Measurements from ENCODE around the gene SVIL. TPM values are rescaled to one million over a fixed set of nuclear protein-coding genes. Genes with fewer than 3 reads are reported as not detected.

Gene SVIL
- total and polyA plus RNA-seq, 2 donors (not counting 1 experiment from before 2014, with no cell fraction given), result 17.7 to 94.3 TPM

DNA sequence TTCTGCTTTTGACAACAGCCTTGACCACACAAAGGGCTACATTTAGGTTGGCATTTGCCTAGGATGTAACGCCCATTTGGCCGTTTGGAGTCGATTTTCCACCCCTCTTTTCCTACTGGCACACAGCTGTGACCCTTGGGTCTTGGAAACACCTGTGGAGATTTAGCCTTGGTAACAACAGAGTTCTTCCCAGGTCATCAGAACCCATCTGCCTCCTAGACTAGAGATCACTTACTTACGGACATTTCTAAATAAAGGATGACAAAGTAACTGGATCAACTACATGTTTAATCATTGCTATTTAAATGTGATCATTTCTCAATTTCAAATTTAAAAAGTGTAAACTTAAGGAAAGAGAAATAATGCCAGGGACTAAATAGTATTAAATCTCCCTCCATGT is 42.0 kb upstream of the SVIL start:
- no peak overlapping the region for H3K27ac ChIP-seq (ENCODE audit: insufficient read depth, low read length)
- no peak overlapping the region for H2AFZ ChIP-seq (ENCODE audit: low read length)
- no peaks in the 10 kb centered on the region for H4K20me1 ChIP-seq (ENCODE audit: control insufficient read depth, extremely low read depth, insufficient read depth, low read length)
- TF ChIP-seq CTCF (conservative IDR thresholded peaks at IDR 0.05 in 1 of 2, IDR thresholded peaks at IDR 0.05 in 1 of 2; ENCODE audit: low read depth in 1 of 2, low read length in 2 of 2), result no peak
- no peak for TF ChIP-seq EZH2 (IDR thresholded peaks at IDR 0.05; ENCODE audit: low read length, missing control alignments)
- no peak overlapping the region for H3K9ac ChIP-seq (ENCODE audit: insufficient read depth, low read length)
- H3K4me1 ChIP-seq (ENCODE audit: control insufficient read depth, extremely low read depth, insufficient read depth, low read length), result no peaks in the 10 kb centered on the region
- H3K9me3 ChIP-seq (ENCODE audit: control insufficient read depth, insufficient read depth, low read depth, low read length), result no peaks in the 10 kb centered on the region
- no peaks in the 10 kb centered on the region for H3K36me3 ChIP-seq (ENCODE audit: control insufficient read depth, insufficient read depth, low read length)
- H3K4me2 ChIP-seq (ENCODE audit: extremely low read depth, insufficient read depth, low read length), result no peak overlapping the region
- DNase-seq (ENCODE audit: low read depth in 2 of 2), result no peak
- no peaks in the 10 kb centered on the region for H3K27me3 ChIP-seq (ENCODE audit: control insufficient read depth, insufficient read depth, low read length)
- no peaks in the 10 kb centered on the region for H3K79me2 ChIP-seq (ENCODE audit: control insufficient read depth, insufficient read depth, low read length)
- no peak overlapping the region for H3K4me3 ChIP-seq (replicated peaks in 1 of 4; ENCODE audit: control extremely low read depth in 1 of 4, insufficient read depth in 1 of 4, low read depth in 3 of 4, low read length in 4 of 4)

DNA sequence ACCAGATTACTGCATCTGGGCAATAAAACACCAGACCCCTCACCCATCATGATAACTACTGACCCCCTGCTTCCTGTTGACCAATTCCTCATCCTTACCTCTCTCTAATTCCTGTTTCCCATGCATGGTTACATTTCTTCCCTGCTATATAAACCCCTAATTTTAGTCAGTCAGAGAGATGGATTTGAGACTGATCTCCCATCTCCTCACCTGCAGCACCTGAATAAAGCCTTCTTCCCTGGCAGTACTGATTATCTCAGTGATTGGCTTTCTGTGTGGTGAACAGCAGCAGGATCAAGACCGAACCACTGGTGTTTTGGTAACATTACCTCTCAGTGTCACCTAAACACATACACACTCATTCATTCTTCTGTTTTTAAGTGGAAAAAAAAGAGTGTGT is 41.2 kb upstream of the SVIL start:
- Histone ChIP-seq H3K4me1 (ENCODE audit: control insufficient read depth, extremely low read depth, insufficient read depth, low read length) (no peaks in the 10 kb centered on the region), H3K79me2 (ENCODE audit: control insufficient read depth, insufficient read depth, low read length) (no peaks in the 10 kb centered on the region), H4K20me1 (ENCODE audit: control insufficient read depth, extremely low read depth, insufficient read depth, low read length) (no peaks in the 10 kb centered on the region), H3K9me3 (ENCODE audit: control insufficient read depth, insufficient read depth, low read depth, low read length) (no peaks in the 10 kb centered on the region), H2AFZ (ENCODE audit: low read length) (no peak overlapping the region), H3K4me2 (ENCODE audit: extremely low read depth, insufficient read depth, low read length) (no peak overlapping the region), H3K27me3 (ENCODE audit: control insufficient read depth, insufficient read depth, low read length) (no peaks in the 10 kb centered on the region), H3K27ac (ENCODE audit: insufficient read depth, low read length) (no peak overlapping the region), H3K36me3 (ENCODE audit: control insufficient read depth, insufficient read depth, low read length) (no peaks in the 10 kb centered on the region), H3K9ac (ENCODE audit: insufficient read depth, low read length) (no peak overlapping the region), H3K4me3 (replicated peaks in 1 of 4; ENCODE audit: control extremely low read depth in 1 of 4, insufficient read depth in 1 of 4, low read depth in 3 of 4, low read length in 4 of 4) (no peak overlapping the region)
- no peak for TF ChIP-seq EZH2 (IDR thresholded peaks at IDR 0.05; ENCODE audit: low read length, missing control alignments)
- no peak for TF ChIP-seq CTCF (conservative IDR thresholded peaks at IDR 0.05 in 1 of 2, IDR thresholded peaks at IDR 0.05 in 1 of 2; ENCODE audit: low read depth in 1 of 2, low read length in 2 of 2)
- DNase-seq (ENCODE audit: low read depth in 2 of 2), result no peak

DNA sequence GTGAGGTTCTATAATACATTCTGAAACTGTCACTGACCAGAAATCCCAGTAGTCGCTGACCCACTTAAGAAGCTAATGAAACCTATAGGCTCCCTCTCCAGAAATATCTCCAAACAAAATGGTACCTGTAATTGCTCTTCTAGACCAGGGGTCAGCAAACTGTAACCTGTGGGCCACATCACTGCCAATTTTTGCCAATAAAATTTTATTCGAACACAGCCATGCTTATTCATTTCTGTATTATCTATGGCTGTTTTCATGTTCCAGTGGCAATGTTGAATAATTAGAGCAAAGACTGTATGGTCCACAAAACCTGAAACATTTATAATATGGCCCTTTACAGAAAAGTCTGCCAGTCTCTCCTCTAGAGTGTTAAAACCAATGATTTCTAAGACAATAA is 37.2 kb upstream of the SVIL start:
- no peak overlapping the region for H3K4me3 ChIP-seq (replicated peaks in 1 of 4; ENCODE audit: control extremely low read depth in 1 of 4, insufficient read depth in 1 of 4, low read depth in 3 of 4, low read length in 4 of 4)
- TF ChIP-seq EZH2 (IDR thresholded peaks at IDR 0.05; ENCODE audit: low read length, missing control alignments), result no peak
- TF ChIP-seq CTCF (conservative IDR thresholded peaks at IDR 0.05 in 1 of 2, IDR thresholded peaks at IDR 0.05 in 1 of 2; ENCODE audit: low read depth in 1 of 2, low read length in 2 of 2), result no peak
- H3K9ac ChIP-seq (ENCODE audit: insufficient read depth, low read length), result no peak overlapping the region
- no peaks in the 10 kb centered on the region for H3K9me3 ChIP-seq (ENCODE audit: control insufficient read depth, insufficient read depth, low read depth, low read length)
- H3K4me2 ChIP-seq (ENCODE audit: extremely low read depth, insufficient read depth, low read length), result no peak overlapping the region
- no peaks in the 10 kb centered on the region for H3K27me3 ChIP-seq (ENCODE audit: control insufficient read depth, insufficient read depth, low read length)
- H3K27ac ChIP-seq (ENCODE audit: insufficient read depth, low read length), result no peak overlapping the region
- no peaks in the 10 kb centered on the region for H3K79me2 ChIP-seq (ENCODE audit: control insufficient read depth, insufficient read depth, low read length)
- H2AFZ ChIP-seq (ENCODE audit: low read length), result no peak overlapping the region
- DNase-seq (ENCODE audit: low read depth in 2 of 2), result no peak
- H3K4me1 ChIP-seq (ENCODE audit: control insufficient read depth, extremely low read depth, insufficient read depth, low read length), result peaks cover 2% of the 10 kb centered on the region
- no peaks in the 10 kb centered on the region for H3K36me3 ChIP-seq (ENCODE audit: control insufficient read depth, insufficient read depth, low read length)
- no peaks in the 10 kb centered on the region for H4K20me1 ChIP-seq (ENCODE audit: control insufficient read depth, extremely low read depth, insufficient read depth, low read length)

Data from fibroblast of lung (primary cell).